Upper lobe of right lung (tissue), 1 donor: ENCODE results near the gene BRINP2. TPM values are rescaled to one million over a fixed set of nuclear protein-coding genes. Genes with fewer than 3 reads are reported as not detected.

Experiments used
- ATAC-seq: fragments of 200-7000 bp; cut with Tn5 transposase; one replicate; pipeline ENCODE4 v1.9.1; 2020; ENCODE audit warnings: mild to moderate bottlenecking, moderate library complexity
- DNase-seq: peaks from one replicate; pipeline ENCODE4 v3.0.0-alpha.2; 2020
- H3K27ac ChIP-seq: fragments of 200-600 bp; one replicate; pipeline ENCODE4 v1.8.0; 2022
- H3K27me3 ChIP-seq: fragments of 200-600 bp; one replicate; pipeline ENCODE4 v1.8.0; 2022; ENCODE audit warnings: mild to moderate bottlenecking
- H3K36me3 ChIP-seq: fragments of 200-600 bp; one replicate; pipeline ENCODE4 v1.8.0; 2022
- H3K4me1 ChIP-seq: fragments of 200-600 bp; one replicate; pipeline ENCODE4 v1.8.0; 2022
- H3K4me3 ChIP-seq: fragments of 200-600 bp; one replicate; pipeline ENCODE4 v1.8.0; 2022; ENCODE audit warnings: mild to moderate bottlenecking
- H3K9me3 ChIP-seq: fragments of 200-600 bp; one replicate; pipeline ENCODE4 v1.8.0; 2022
- intact Hi-C: fragments of 100-400 bp; cut with DNase I; formaldehyde crosslinking; loops from one replicate; pipeline ENCODE4 v1.11.0; 2022
- total RNA-seq: library from RNA; stranded (reverse); fragmentation: NEBNext Ultra II Directional; extraction: Animal tissue kit (Norgen Biotek cat#: 25700); gene quantifications from one replicate; pipeline ENCODE4 v1.2.1, GENCODE V29; 2021
- TF ChIP-seq, protein P1 (sequence below): fragments of 200-600 bp; IDR thresholded peaks from one replicate; pipeline ENCODE4 v1.8.0; 2022; ENCODE audit warnings: antibody characterized with exemption
- donor health status: DM: no; HTN: yes; CAD: no; lungs with severe emphysema.

The BRINP2 gene
- total RNA-seq, 1 donor from 2014 or later: not detected

DNA sequence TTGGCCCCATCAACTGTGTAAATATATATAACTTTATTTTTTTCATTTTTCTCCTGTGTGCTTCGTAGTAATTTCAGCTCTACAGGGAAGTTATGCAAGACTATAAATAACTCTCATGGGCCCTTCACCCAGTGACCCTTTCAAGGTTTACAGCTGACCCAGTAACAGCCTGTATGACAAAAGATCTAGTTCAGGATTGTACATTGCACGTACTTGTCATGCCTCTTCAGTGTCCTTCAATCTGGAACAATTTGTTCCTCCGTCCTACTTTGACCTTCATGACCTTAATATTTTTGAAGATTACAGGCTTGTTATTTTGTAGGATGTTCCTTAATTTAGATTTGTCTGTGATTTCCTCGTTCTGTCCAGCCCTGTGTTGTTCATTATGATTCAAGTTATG is 40.5 kb downstream of the BRINP2 start:
- Histone ChIP-seq H3K27ac (no peak overlapping the region), H3K27me3 (no peaks in the 10 kb centered on the region), H3K4me1 (no peaks in the 10 kb centered on the region), H3K4me3 (no peak overlapping the region), H3K9me3 (no peaks in the 10 kb centered on the region), H3K36me3 (no peaks in the 10 kb centered on the region)
- TF ChIP-seq, protein P1, sequence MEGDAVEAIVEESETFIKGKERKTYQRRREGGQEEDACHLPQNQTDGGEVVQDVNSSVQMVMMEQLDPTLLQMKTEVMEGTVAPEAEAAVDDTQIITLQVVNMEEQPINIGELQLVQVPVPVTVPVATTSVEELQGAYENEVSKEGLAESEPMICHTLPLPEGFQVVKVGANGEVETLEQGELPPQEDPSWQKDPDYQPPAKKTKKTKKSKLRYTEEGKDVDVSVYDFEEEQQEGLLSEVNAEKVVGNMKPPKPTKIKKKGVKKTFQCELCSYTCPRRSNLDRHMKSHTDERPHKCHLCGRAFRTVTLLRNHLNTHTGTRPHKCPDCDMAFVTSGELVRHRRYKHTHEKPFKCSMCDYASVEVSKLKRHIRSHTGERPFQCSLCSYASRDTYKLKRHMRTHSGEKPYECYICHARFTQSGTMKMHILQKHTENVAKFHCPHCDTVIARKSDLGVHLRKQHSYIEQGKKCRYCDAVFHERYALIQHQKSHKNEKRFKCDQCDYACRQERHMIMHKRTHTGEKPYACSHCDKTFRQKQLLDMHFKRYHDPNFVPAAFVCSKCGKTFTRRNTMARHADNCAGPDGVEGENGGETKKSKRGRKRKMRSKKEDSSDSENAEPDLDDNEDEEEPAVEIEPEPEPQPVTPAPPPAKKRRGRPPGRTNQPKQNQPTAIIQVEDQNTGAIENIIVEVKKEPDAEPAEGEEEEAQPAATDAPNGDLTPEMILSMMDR: no peak
- ATAC-seq: peak; percentile 76
- intact Hi-C loops: no loop called here
- DNase-seq: no peak

DNA sequence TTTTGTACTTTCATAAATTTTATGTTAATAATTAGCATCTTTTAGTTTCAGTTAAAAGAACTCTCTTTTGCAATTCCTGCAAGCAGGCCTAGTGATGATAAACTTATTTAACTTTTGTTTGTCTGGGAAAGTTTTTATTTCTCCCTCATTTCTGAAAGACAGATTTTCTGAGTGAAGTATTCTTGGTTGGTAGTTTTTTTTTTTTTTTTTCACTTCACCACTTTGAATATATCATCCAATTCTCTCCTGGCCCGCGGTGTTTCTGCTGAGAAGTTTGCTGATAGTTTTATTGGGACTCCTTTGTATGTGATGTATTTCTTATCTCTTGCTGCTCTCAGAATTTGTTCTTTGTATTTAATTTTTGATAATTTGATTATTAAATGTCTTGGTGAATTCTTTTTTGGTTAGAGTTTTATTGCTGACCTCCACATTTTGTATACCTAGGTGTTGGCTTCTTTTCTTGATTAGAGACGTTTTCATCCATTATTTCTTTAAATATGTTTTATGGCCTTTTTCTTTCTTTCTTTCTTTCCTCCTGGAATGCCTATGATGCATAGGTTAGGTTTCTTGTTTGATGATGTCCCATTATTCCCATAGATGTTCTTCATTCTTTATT is 45.9 kb downstream of the BRINP2 start:
- no peak for DNase-seq
- Histone ChIP-seq H3K27ac (no peak overlapping the region), H3K4me3 (no peak overlapping the region), H3K36me3 (no peaks in the 10 kb centered on the region), H3K9me3 (peaks cover 10% of the 10 kb centered on the region), H3K27me3 (no peaks in the 10 kb centered on the region), H3K4me1 (no peaks in the 10 kb centered on the region)
- TF ChIP-seq, protein P1: no peak
- ATAC-seq: no peak
- intact Hi-C loops: no loop called here

DNA sequence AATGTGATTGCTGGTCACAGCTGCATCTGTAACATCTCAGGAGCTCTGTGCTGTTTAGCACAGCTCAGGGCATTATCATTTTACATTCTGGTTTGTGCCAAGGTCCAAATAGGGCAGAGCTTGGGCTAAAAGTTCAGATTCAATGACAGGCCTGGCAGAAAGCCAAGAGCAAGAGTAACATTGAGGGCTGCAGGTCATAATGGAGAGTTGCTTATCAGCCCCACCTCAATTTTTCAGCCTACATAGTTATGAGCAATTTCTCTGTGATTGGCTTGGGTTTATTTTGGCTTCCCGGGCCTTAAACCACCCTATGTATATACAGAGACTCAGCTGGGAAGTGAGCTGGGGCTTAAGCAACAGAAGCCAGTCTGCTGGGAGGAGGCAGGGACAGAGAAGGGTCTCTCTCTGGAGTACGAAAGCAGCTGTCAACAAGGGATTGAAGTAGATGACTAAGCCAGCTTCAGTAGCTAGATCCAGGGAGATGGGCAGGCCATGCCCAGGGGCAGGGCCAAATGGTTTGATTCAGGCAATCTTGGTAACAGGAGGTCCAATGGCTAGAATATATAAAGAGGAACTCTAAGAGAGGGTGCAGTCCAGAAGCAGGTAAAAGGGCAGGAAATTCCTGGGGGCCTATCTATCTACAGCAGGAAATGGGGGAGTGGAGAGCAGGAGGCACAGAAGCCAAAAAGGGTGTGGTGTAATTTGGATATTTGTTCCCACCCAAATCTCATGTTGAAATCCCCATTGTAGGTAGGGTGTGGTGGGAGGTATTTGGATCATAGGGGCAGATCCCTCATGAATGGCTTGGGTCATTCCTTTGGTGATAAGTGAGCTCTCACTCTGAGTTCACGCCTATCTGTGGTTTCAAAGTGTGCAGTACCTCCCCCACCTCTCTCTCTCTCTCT is 49.0 kb downstream of the BRINP2 start:
- H3K4me1 ChIP-seq: no peaks in the 10 kb centered on the region
- H3K27me3 ChIP-seq: no peaks in the 10 kb centered on the region
- no peak overlapping the region for H3K4me3 ChIP-seq
- H3K36me3 ChIP-seq: no peaks in the 10 kb centered on the region
- intact Hi-C loops: no loop called here
- ATAC-seq: no peak
- H3K27ac ChIP-seq: no peak overlapping the region
- H3K9me3 ChIP-seq: peaks cover 10% of the 10 kb centered on the region
- DNase-seq: no peak
- TF ChIP-seq, protein P1: no peak

DNA sequence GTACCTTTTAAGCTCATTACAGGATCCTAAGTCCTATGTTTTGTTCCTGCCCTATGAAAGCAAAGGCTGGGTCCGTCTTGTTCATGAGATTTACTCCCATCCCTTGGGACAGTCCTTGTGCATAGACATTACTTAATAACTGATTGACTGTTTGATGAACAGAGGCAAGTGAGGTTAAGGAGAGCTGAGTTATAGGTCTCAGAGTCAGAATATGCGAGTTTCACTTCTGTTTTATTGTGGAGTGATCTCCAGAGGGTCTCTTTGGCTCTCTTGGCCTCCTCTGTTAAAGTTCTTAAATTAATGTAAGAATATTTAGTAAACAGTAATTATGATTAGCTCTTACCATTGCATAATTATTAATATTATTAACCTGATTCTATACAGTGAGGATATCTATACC is 52.6 kb downstream of the BRINP2 start:
- DNase-seq (no peak), ATAC-seq (no peak)
- intact Hi-C loops: no loop called here
- H3K4me3 ChIP-seq: no peak overlapping the region
- TF ChIP-seq, protein P1: no peak
- H3K27ac ChIP-seq: no peak overlapping the region
- H3K36me3 ChIP-seq: no peaks in the 10 kb centered on the region
- no peaks in the 10 kb centered on the region for H3K9me3 ChIP-seq
- H3K4me1 ChIP-seq: no peaks in the 10 kb centered on the region
- H3K27me3 ChIP-seq: no peaks in the 10 kb centered on the region

DNA sequence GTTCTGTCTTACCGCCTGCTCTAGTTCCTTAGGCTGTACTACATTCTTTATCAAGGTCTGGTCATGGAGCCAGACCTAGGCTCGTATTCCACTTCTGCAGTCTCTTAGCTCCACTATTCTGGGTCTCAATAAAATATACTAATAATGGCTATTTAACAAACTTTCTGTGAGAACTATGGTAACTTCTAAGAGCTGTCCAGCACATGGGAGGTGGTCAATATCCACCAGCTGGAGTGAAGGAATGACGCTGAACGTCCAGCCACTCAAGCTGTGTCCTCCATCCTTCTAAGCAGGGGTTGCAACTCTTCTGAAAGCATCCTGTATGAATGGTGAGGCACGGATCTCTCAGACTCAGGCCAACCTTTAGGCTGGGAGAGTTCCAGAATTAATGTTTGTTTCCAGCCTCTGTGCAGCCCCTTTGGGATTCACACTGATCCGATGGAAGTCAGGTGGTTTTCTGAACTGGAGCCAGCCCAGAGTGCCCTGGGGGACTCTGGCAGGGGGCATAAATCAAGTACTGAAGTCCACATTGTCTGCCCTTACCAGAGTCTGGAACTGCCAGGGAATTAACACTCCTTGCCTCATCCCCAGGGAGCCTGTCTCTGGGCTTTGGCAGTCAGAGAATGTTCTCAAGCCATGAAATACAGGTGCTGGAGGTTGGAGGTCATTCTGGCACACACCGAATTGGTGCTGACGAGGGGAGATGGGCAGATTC is 57.4 kb downstream of the BRINP2 start:
- no peaks in the 10 kb centered on the region for H3K9me3 ChIP-seq
- intact Hi-C loops: no loop called here
- no peaks in the 10 kb centered on the region for H3K4me1 ChIP-seq
- H3K36me3 ChIP-seq: no peaks in the 10 kb centered on the region
- ATAC-seq: no peak
- TF ChIP-seq, protein P1: no peak
- no peak for DNase-seq
- H3K4me3 ChIP-seq: no peak overlapping the region
- no peak overlapping the region for H3K27ac ChIP-seq
- H3K27me3 ChIP-seq: no peaks in the 10 kb centered on the region
